ENCODE results near the gene F10.

DNA sequence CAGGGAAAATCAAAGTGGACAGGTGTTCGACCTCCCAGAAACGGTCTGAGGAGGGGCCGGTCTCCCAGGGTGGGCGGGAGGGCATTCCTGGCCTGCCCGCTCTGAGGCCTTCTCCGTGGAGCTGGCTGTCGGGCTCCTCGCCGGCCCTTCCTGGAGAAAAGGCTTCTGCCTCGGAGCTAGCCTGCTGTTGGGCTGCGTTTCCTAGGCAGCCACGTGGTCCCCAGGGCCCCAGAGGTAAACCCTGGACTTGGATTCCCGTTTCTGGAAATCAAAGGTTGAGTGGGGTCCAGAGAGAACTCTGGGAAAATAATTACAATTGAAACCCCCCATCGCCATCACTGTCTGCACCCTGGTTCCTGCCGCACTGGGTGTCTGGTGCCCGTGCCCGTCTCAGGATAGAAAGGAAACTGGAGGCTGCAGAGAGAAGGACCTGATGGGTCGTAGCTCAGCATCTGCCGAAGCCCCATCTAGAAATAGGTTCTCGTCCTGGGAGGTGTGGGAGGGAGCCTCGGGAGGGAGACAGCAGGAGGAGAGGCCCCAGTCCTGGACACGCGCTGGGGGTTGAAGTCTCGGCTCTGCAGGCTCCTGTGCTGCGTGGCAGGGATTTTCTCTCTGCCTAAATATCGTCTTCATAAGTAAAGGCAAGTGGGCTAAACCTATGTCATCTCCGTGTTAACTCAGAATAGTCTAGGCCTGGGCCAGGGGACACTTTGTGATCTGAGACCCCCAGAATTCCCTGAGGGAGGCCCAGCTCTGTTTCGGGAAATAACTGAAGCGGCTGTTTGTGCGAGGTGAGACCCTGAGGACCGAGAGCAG lies 28.2 kb downstream of the F10 start:
- TF ChIP-seq ZNF274 (IDR thresholded peaks at IDR 0.05; ENCODE audit: low read depth, low read length): no peak
- TF ChIP-seq YY1 (IDR thresholded peaks at IDR 0.05; ENCODE audit: insufficient read depth, insufficient read length): no peak

Data from NT2/D1 (cell line).